Measurements from ENCODE around the gene NID1.
A peak's percentile ranks its signal among the peaks of the same experiment; 100 is the strongest.
"Not testable (repeated sequence)": the region's sequence is repeated elsewhere in the genome, so short reads cannot be mapped to it uniquely, and the experiment has no call there.

NID1 gene

GRCh38 chr1:235930543-235930942, 134.3 kb downstream of the NID1 start:
- no peak for DNase-seq

GRCh38 chr1:235929216-235929615, 135.7 kb downstream of the NID1 start:
- peak; percentile 80 for DNase-seq

GRCh38 chr1:235928197-235928596, 136.7 kb downstream of the NID1 start:
- DNase-seq = no peak

- not testable (repeated sequence) for DNase-seq
Measured at GRCh38 chr1:235927551-235927950, 137.3 kb downstream of the NID1 start.

Data from RPMI8226 (cell line).